ENCODE data around the gene THSD7B.
"Not testable (repeated sequence)": the region's sequence is repeated elsewhere in the genome, so short reads cannot be mapped to it uniquely, and the experiment has no call there.

Gene THSD7B

DNA sequence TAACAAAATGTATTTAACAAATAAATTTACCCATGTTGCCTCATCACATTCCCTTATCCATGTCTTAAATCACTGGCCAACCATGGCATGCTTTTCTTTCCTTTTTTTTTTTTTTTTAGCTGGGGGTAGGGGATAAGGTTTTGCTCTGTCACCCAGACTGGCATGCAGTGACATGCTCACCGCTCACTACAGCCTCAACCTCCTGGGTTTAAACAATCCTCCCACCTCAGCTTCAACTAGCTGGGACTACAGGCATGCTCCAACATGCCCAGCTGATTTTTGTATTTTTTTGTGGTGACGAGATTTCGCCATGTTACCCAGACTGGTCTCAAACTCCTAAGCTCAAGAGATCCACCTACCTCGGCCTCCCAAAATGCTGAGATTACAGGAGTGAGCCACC is 266.4 kb downstream of the THSD7B start:
- DNase-seq (ENCODE audit: low spot score): no peak

DNA sequence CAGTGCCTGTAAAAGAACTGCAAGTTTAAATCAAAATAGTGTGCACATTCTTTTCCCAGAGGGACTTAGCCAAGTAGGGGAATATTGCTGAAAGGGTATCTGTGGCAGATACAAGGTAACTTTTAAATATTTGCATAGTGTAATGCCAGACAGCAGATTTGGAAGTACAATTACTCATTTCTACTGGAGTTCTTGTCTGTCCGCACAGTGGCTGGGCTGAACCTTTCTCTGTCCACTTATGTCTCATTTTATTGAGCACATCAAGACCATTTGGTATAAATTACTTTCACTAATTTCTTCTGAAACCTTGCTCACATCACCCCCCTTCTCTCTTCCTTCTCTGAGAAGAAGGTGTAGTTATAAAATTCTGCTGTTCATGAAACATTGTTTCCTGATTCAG is 271.3 kb downstream of the THSD7B start:
- DNase-seq (ENCODE audit: low spot score): no peak

- no peak for DNase-seq (ENCODE audit: low spot score)
These were observed 274.3 kb downstream of the THSD7B start for GRCh38 chr2:137039482-137040152.

DNA sequence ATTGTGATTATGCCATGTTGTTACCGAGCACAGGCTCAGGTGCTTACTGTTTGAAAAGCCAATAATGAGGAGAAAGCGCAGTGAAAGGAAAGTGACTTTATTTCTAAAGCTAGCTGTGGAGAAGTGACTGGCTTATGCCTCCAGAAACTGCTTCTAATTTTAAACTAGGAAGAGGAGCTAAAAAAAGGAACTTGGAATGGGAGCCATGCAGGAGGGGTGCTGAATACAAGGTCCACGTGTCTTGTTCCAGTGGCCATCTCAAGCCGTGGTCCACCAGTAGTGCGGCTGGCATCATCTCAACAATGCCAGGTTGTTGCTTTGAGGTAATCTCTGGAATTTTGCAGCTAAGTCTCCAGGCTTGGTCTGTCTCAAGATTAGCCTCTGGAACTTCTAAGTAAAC is 282.0 kb downstream of the THSD7B start:
- no peak for DNase-seq (ENCODE audit: low spot score)

DNA sequence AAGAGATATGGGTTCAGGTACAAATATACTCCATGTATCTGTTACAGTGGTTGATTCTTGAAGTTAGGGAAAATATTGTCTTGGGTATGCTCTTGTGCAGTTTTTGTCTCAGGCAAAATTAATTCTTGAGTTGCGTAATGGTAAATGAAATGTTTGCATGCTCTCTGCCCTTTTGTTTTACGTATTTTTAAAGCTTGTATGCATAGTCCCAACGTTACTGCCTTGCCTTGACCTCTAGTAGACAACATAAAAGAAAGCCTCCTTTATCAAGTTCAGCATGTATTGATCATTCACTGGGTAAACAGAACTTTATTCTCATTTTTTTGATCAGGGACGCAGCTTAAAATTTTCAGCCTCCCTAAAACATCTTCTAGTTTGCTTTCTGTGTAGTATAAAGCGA is 283.1 kb downstream of the THSD7B start:
- no peak for DNase-seq (ENCODE audit: low spot score)

DNA sequence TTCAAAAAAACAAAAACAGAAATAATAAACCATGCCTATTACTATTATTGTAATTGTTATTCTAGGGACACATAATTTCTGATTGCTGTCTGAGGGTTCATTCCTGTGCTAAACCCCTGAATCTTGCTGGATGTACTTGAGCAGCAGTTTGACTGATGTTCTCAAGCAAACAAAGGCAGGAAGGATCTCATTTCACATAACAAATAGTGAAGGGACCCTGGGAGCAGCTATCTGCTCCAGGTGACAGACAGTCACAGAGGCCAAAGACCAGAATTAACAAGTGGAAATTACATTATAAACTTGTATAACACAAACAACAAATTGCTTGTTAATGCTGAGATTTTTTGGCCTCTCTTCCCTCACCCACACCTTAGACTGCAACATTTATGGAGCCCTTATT is 284.2 kb downstream of the THSD7B start:
- DNase-seq (ENCODE audit: low spot score): no peak

- no peak for DNase-seq (ENCODE audit: low spot score)
These were observed 285.6 kb downstream of the THSD7B start for GRCh38 chr2:137050949-137051348.

DNA sequence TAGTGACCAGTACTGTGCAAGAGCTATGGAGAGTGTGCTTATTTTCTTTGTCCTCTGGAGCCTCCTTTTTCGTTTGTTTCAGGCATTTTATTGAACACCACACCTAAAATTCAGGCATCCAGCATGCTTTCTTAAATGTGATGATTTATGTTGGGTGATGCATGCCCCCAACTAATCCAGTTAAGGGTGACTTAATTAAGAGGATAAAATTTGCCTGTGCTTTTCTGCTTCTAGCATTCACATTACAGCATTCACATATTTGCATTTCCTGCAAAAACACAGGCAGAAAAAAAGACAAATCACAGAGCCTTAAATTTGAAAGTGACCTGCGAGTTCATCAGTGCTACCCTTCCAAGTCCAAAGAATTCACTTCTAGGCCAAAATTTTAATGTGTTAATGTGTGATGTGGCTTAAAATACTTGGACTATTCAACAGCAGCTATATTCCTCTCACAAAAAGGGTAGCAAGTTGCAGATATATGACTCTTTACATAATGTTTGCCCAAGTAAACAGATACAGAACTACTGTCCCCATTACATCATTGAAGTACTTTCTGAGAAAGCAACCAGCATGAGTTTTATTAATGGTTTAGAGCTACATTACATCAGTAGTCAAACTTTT is 286.5 kb downstream of the THSD7B start:
- DNase-seq (ENCODE audit: low spot score): peak; percentile 15

DNA sequence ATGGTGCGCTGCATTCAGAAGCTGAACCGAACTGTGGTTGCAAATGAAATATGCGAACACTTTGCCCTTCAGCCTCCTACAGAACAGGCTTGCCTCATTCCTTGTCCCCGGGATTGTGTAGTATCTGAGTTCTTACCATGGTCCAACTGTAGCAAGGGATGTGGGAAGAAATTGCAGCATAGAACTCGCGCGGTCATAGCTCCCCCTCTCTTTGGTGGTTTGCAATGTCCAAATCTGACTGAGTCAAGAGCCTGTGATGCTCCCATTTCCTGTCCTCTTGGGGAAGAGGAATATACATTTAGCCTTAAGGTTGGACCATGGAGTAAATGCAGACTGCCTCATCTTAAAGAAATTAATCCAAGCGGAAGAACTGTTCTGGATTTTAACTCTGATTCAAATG is 291.4 kb downstream of the THSD7B start:
- no peak for DNase-seq (ENCODE audit: low spot score)

GRCh38 chr2:137076111-137076765 is 310.9 kb downstream of the THSD7B start:
- not testable (repeated sequence) for DNase-seq (ENCODE audit: low spot score)

DNA sequence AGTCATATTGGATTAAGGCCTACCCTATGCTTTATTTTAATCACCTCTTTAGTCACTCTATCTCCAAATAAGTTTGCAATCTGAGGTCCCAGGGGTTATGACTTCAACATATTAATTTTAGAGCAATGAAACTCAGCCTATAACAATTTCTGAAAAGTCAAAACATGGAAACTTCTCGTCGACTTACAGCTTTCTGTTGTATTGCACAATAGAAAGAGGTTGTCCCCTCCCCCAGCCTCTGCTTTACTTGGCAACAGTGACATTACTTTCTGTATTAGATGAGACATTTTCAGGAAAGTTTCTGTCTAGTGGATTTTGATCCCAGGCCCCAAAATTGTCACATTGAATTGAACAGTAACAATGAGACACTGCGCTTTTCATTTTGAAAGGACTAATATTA is 326.4 kb downstream of the THSD7B start:
- DNase-seq (ENCODE audit: low spot score): no peak

GRCh38 chr2:137093116-137093515 is 327.8 kb downstream of the THSD7B start:
- DNase-seq (ENCODE audit: low spot score): no peak

DNA sequence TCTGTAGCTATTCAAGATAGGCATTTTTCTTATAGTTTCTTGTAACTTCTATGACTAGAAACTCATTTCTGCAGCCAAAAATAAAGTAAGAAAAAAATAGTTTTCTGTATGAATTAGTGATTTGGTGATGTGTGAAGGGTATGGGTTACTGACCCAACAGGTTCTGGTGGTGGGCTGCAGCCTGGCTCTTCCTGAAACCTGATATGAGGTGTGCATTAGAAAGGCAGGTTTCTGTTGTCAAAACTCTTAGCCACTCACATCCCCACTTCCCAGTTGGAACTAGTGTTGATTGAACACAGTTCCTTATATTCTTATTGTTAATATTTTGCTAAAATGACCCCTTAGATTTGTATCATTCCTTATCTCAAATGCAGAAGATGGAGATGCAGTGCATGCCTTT is 330.8 kb downstream of the THSD7B start:
- DNase-seq (ENCODE audit: low spot score): no peak

- no peak for DNase-seq (ENCODE audit: low spot score)
These were observed 331.3 kb downstream of the THSD7B start for GRCh38 chr2:137096693-137097092.

DNA sequence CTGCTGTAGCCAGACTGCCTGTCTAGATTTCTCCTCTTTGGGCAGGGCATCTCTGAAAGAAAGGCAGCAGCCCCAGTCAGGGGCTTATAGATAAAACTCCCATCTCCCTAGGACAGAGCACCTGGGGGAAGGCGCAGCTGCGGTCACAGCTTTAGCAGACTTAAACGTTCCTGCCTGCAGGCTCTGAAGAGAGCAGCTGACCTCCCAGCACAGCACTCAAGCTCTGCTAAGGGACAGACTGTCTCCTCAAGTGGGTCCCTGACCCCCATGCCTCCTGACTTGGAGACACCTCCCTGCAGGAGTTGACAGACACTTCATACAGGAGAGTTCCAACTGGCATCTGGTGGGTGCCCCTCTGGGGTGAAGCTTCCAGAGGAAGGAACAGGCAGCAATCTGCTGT is 336.5 kb downstream of the THSD7B start:
- DNase-seq (ENCODE audit: low spot score): not testable (repeated sequence)

DNA sequence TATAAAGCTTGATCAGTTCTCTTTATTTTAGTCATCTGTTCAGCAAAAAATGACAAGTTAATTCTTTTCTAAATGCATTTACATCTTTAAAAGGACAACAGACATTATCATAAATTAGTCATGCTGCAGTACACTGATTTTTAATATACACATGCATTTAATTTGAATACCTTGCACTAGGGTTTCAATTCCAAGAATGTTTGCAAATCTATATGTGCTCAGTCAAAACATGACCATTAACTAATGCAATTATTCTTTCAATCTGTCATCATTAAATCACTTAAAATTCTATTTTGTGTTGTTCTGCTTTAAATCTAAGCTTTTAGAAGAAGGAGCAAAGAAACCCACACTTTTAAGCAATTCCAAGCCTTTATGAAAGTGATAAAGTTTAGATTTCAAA is 342.6 kb downstream of the THSD7B start:
- DNase-seq (ENCODE audit: low spot score): no peak

DNA sequence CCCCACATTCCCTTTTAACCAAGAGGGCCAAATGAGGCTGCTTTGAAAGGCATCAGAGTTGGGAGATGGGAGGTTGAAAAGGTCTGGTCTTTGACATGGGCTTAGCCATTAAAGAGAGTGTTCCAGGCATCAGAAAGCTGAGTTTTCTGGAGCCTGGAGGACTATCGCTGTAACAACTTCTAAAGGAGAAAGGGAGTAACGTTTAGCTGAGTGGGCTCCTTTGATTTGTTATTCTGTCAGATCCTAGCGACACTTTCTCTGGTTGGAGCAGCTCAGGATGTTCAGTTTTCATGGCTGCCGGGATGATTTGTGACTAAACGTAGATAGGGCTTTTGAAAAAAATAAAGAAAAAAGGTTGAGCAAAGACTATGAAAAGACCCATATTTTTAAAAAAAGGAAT is 346.6 kb downstream of the THSD7B start:
- no peak for DNase-seq (ENCODE audit: low spot score)

GRCh38 chr2:137115081-137115794 is 349.9 kb downstream of the THSD7B start:
- no peak for DNase-seq (ENCODE audit: low spot score)

- DNase-seq (ENCODE audit: low spot score): no peak
These were observed 350.4 kb downstream of the THSD7B start for GRCh38 chr2:137115795-137116089.

GRCh38 chr2:137117385-137117784 is 352.0 kb downstream of the THSD7B start:
- no peak for DNase-seq (ENCODE audit: low spot score)

- no peak for DNase-seq (ENCODE audit: low spot score)
These were observed 352.8 kb downstream of the THSD7B start for GRCh38 chr2:137118140-137118539.

GRCh38 chr2:137123226-137123625 is 357.9 kb downstream of the THSD7B start:
- no peak for DNase-seq (ENCODE audit: low spot score)

DNA sequence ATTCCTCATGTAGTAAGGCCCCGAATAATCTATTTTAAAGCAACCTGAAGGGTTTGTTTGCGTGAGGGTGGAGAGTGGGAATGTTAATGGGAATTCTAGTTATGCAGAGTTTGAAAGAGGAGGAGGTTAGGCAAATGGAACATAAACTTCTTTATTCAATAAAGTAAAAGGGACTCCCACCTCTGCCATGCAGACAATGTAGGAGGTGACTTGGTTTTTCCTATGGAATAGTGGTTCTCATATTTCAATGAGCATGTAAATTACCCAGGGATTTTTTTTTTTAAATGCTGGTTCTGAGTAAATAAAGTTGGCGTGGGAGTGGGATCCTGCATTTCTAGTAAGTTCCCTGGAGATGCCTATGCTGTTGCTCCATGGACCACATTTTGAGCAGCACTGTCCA is 367.9 kb downstream of the THSD7B start:
- DNase-seq (ENCODE audit: low spot score): no peak
